NT2/D1 (cell line): Measurements from ENCODE around the gene OR7G1.

Source experiments
- DNase-seq: peaks from one replicate; pipeline ENCODE4 v3.0.0-alpha.2; 2011; ENCODE audit warnings: low read depth, low spot score
- H3K27me3 ChIP-seq: 2 replicates; pipeline ENCODE4 v1.6.0; 2011; ENCODE audit warnings: mild to moderate bottlenecking; ENCODE audit not compliant: insufficient read length, insufficient read depth
- H3K36me3 ChIP-seq: 2 replicates; pipeline ENCODE4 v1.6.1; 2011; ENCODE audit warnings: mild to moderate bottlenecking, low read length, mixed read lengths; ENCODE audit not compliant: insufficient read depth, insufficient read length
- H3K4me1 ChIP-seq: 2 replicates; pipeline ENCODE4 v1.5.1; 2011; ENCODE audit not compliant: insufficient read depth, insufficient read length
- H3K4me3 ChIP-seq: 2 replicates; pipeline ENCODE4 v1.5.1; 2011; ENCODE audit warnings: low read depth; ENCODE audit not compliant: insufficient read length
- H3K9ac ChIP-seq: 2 replicates; pipeline ENCODE4 v1.6.0; 2011; ENCODE audit warnings: low read depth; ENCODE audit not compliant: insufficient read length
- H3K9me3 ChIP-seq: 2 replicates; pipeline ENCODE4 v1.5.1; 2011; ENCODE audit warnings: mild to moderate bottlenecking, low read length; ENCODE audit not compliant: insufficient read depth
- SUZ12 ChIP-seq: IDR thresholded peaks from 2 replicates; pipeline ENCODE4 v1.6.1; 2011; ENCODE audit not compliant: insufficient read length, insufficient read depth; ENCODE audit errors: extremely low read depth
- YY1 ChIP-seq: IDR thresholded peaks from 2 replicates; pipeline ENCODE4 v1.6.1; 2011; ENCODE audit not compliant: insufficient read length, insufficient read depth
- ZNF274 ChIP-seq: IDR thresholded peaks from 2 replicates; pipeline ENCODE4 v1.6.1; 2011; ENCODE audit warnings: mild to moderate bottlenecking, low read depth, low read length

OR7G1 gene

DNA sequence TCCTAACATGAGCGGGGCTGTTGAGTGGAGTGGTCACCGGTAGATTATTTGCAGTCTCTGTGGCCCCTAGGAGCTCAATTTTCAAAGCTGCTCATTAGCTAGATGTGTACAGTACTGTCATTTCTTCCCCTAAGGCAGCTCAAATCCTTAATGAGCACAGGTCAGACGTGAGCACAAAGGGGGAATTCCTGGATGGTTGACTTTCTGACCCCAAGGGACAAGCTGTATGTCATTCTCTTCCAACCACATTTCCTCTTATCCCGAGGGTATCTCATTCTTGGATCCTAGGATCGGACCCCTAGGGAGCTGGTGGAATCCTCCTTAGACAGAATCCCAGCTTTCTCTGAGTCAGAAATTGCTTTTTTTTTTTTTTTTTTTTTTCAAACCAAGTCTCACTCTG, 16.9 kb upstream of the OR7G1 start:
- Histone ChIP-seq H3K9ac (no peak overlapping the region), H3K9me3 (no peaks in the 10 kb centered on the region), H3K4me1 (no peaks in the 10 kb centered on the region), H3K36me3 (no peaks in the 10 kb centered on the region), H3K4me3 (no peak overlapping the region), H3K27me3 (no peaks in the 10 kb centered on the region)
- no peak for DNase-seq
- TF ChIP-seq SUZ12 (no peak), YY1 (no peak), ZNF274 (no peak)

DNA sequence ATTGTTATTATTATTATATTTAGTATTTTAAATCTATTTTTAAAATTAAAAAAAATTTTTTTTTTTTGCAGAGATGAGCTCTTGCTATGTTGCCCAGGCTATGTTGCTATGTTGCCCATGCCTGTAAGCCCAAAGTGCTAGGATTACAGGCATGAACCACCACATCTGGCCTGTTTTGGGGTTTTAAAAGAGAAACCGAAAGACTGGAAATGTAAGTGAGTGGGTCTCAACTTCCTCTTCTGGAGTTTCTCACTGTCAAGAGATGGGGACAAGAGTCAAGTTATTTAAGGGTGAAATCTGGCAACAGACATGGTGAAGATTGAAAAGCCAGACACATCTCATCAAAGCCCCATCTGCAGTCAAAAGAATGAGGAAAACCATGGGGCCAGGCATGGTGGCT, 15.4 kb upstream of the OR7G1 start:
- Histone ChIP-seq H3K27me3 (no peaks in the 10 kb centered on the region), H3K9me3 (no peaks in the 10 kb centered on the region), H3K4me1 (no peaks in the 10 kb centered on the region), H3K9ac (no peak overlapping the region), H3K4me3 (no peak overlapping the region), H3K36me3 (no peaks in the 10 kb centered on the region)
- no peak for TF ChIP-seq ZNF274
- no peak for TF ChIP-seq YY1
- TF ChIP-seq SUZ12 = no peak
- DNase-seq = no peak

DNA sequence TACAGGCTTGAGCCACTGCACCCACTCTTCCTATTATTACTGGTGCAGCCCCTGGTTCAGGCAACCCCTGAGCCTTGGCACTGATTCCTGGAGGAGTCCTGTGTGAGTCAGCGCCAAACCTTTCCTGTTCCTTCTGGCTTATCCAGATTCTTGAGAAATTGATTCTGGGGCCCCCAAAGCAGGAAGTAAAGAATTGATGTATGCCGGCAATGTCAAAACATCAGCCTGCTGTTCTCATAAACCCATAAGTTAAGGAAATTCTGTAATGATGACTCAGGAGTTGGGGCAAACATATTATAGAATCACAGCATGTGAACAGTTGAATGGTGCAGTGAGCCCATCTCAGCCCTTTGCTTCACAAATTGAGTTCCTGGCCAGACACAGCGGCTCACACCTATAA, 12.6 kb upstream of the OR7G1 start:
- DNase-seq = no peak
- no peak for TF ChIP-seq SUZ12
- H3K4me3 ChIP-seq = no peak overlapping the region
- no peaks in the 10 kb centered on the region for H3K27me3 ChIP-seq
- H3K4me1 ChIP-seq = no peaks in the 10 kb centered on the region
- no peak overlapping the region for H3K9ac ChIP-seq
- H3K36me3 ChIP-seq = no peaks in the 10 kb centered on the region
- H3K9me3 ChIP-seq = no peaks in the 10 kb centered on the region

DNA sequence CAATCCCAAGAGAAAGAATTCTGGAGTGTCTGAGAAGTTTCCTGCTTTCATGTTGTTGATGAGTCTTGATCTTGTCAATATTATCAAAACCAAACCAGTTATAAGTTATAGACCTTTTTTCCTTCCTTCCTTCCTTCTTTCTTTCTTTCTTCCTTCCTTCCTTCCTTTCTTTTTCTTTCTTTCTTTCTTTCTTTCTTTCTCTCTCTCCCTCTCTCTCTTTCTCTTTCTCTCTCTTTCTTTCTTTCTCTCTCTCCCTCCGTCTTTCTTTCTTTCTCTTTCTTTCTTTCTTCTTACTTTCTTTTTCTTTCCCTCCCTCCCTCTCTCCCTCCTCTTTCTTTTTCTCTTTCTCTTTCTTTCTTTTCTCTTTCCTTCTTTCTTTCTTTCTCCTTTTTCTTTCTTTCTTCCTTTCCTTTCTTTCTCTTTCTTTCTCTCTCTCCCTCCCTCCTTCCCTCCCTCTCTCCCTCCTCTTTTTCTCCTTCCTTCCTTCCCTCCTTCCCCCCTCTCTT, 11.4 kb upstream of the OR7G1 start, which contains the start of gene OR7G3:
TSS of gene OR7G3 (minus strand) at position 51 of the 506 bp plus-strand sequence. CDS start at position 51, 0 bp downstream.
- Histone ChIP-seq H3K27me3 (no peaks in the 10 kb centered on the region), H3K36me3 (no peaks in the 10 kb centered on the region), H3K4me1 (no peaks in the 10 kb centered on the region), H3K9ac (no peak within 1 kb of the TSS), H3K9me3 (no peaks in the 10 kb centered on the region), H3K4me3 (no peak within 1 kb of the TSS)
- no peak for TF ChIP-seq YY1
- TF ChIP-seq SUZ12 = no peak
- no peak for TF ChIP-seq ZNF274
- DNase-seq = no peak

DNA sequence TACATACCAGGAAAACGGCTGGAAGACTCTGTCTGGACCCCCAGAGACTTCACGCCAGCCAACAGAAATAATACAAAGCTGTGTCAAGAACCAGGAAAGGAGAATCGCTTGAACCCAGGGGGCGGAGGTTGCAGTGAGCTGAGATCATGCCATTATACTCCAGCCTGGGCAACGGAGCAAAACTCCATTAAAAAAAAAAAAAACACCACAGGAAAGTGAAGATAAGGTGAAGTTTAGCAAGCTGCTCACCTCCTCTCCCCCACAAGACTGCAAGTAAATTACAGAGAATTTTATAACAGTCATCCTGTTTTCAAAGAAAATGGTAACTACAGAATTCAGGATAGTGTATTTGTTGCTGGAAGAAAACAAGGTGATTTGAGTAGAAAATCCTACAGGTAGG, 984 bp upstream of the OR7G1 start:
- Histone ChIP-seq H3K36me3 (no peaks in the 10 kb centered on the region), H3K4me1 (no peaks in the 10 kb centered on the region), H3K9me3 (no peaks in the 10 kb centered on the region), H3K27me3 (no peaks in the 10 kb centered on the region), H3K9ac (no peak overlapping the region), H3K4me3 (no peak overlapping the region)
- no peak for DNase-seq
- TF ChIP-seq ZNF274 (no peak), YY1 (no peak), SUZ12 (no peak)

DNA sequence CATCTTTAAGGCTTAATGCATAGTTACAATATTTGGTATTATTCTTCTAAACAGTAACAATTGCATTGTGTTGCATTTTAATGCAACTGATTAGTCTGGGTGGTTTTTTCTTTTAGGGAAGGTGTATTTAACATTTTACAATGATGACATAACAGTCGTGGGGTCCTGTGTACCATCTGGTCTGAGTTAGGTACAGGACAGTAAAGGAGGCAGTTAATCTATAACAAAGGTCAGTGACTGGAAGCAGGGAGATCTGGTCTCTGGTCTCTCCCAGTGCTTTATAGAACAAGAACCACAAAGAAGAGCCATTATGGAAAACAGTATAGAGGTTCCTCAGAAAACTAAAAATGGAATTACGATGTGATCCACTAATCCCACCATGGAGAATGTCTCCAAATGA, 5.6 kb downstream of the OR7G1 start:
- Histone ChIP-seq H3K9me3 (no peaks in the 10 kb centered on the region), H3K36me3 (no peaks in the 10 kb centered on the region), H3K4me1 (no peaks in the 10 kb centered on the region), H3K4me3 (no peak overlapping the region), H3K27me3 (no peaks in the 10 kb centered on the region), H3K9ac (no peak overlapping the region)
- DNase-seq = no peak
- TF ChIP-seq YY1 (no peak), SUZ12 (no peak), ZNF274 (no peak)

DNA sequence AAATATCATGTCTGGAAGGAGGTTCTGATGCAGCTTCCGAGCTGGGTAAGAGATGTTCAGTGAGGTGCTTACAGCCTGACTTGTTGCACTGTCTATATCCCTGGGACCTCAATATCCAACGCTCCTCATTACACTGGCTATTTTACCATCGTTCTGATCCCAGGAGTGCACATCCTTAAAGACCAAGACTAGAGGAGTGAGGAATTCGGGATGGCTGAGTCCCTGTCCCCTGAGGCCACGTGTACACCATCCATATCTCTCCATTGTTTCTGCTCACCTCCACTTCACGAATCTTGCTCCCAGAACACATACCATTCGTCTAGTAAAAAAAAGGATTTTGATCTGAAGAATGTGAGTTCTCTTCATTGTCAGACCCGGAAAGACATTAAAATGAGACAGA, 8.2 kb downstream of the OR7G1 start, which contains the start of gene OR7G2:
TSS of gene OR7G2 (minus strand) at position 101 of the 400 bp plus-strand sequence. CDS start 4,232 bp downstream, outside the sequence.
- Histone ChIP-seq H3K4me3 (no peak within 1 kb of the TSS), H3K27me3 (no peaks in the 10 kb centered on the region), H3K9ac (no peak within 1 kb of the TSS), H3K9me3 (no peaks in the 10 kb centered on the region), H3K36me3 (no peaks in the 10 kb centered on the region), H3K4me1 (no peaks in the 10 kb centered on the region)
- no peak for TF ChIP-seq ZNF274
- no peak for TF ChIP-seq YY1
- no peak for TF ChIP-seq SUZ12
- DNase-seq = no peak

DNA sequence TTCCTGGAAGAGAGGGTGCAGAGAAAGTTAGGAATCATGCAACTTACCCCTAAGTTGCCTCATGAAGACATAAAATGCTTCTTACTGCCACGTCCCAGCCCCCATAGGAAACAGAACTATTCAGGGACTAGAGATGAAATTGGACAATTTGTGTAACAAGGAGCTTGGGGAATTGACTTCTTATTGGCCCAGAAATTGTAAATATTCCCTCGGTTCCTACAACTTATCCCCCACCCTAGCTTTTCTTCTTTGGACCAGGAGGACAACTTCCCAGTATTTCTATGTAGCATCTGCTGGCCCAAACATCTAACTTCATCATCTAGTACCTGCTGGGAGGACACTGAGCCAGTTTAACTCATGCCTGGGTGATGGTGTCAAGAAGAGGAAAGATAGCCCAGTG, 28.8 kb downstream of the OR7G1 start, which contains the start of gene OR1M1:
TSS of gene OR1M1 (plus strand) at position 301 of the 400 bp plus-strand sequence. CDS start 6,184 bp downstream, outside the sequence.
- no peak for DNase-seq
- TF ChIP-seq SUZ12 = no peak
- no peak for TF ChIP-seq ZNF274
- TF ChIP-seq YY1 = no peak
- H3K36me3 ChIP-seq = no peaks in the 10 kb centered on the region
- H3K27me3 ChIP-seq = no peaks in the 10 kb centered on the region
- no peak within 1 kb of the TSS for H3K9ac ChIP-seq
- H3K4me3 ChIP-seq = no peak within 1 kb of the TSS
- H3K9me3 ChIP-seq = no peaks in the 10 kb centered on the region
- H3K4me1 ChIP-seq = no peaks in the 10 kb centered on the region
